ENCODE measurements around the gene CAMTA1. TPM values are rescaled to one million over a fixed set of nuclear protein-coding genes. Genes with fewer than 3 reads are reported as not detected.

CAMTA1 gene
- total RNA-seq, 1 experiment from 2014 or later: 82.2 TPM

- no peak for DNase-seq (ENCODE audit: low read depth, low spot score)
- TF ChIP-seq, protein P1, sequence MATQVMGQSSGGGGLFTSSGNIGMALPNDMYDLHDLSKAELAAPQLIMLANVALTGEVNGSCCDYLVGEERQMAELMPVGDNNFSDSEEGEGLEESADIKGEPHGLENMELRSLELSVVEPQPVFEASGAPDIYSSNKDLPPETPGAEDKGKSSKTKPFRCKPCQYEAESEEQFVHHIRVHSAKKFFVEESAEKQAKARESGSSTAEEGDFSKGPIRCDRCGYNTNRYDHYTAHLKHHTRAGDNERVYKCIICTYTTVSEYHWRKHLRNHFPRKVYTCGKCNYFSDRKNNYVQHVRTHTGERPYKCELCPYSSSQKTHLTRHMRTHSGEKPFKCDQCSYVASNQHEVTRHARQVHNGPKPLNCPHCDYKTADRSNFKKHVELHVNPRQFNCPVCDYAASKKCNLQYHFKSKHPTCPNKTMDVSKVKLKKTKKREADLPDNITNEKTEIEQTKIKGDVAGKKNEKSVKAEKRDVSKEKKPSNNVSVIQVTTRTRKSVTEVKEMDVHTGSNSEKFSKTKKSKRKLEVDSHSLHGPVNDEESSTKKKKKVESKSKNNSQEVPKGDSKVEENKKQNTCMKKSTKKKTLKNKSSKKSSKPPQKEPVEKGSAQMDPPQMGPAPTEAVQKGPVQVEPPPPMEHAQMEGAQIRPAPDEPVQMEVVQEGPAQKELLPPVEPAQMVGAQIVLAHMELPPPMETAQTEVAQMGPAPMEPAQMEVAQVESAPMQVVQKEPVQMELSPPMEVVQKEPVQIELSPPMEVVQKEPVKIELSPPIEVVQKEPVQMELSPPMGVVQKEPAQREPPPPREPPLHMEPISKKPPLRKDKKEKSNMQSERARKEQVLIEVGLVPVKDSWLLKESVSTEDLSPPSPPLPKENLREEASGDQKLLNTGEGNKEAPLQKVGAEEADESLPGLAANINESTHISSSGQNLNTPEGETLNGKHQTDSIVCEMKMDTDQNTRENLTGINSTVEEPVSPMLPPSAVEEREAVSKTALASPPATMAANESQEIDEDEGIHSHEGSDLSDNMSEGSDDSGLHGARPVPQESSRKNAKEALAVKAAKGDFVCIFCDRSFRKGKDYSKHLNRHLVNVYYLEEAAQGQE (IDR thresholded peaks at IDR 0.05; ENCODE audit: insufficient read depth in 1 of 2, low read depth in 2 of 2, low read length in 1 of 2): no peak
- no peak for TF ChIP-seq SIN3A (IDR thresholded peaks at IDR 0.05; ENCODE audit: borderline replicate concordance, insufficient read depth, low read depth, low read length)
- no peak for TF ChIP-seq POLR2AphosphoS5 (IDR thresholded peaks at IDR 0.05; ENCODE audit: low read depth, low read length)
- TF ChIP-seq CTCF (IDR thresholded peaks at IDR 0.05): no peak
- no peak for TF ChIP-seq TCF7L2 (IDR thresholded peaks at IDR 0.05; ENCODE audit: low read depth, low read length)
- Histone ChIP-seq H3K27me3 (ENCODE audit: control insufficient read depth, insufficient read depth, low read length) (no peaks in the 10 kb centered on the region), H3K4me3 (ENCODE audit: low read depth in 2 of 2, low read length in 2 of 2) (no peak overlapping the region), H3K4me1 (ENCODE audit: control insufficient read depth, insufficient read depth, low read length) (peaks cover 15% of the 10 kb centered on the region), H3K9me3 (ENCODE audit: control insufficient read depth, insufficient read depth, low read depth, low read length) (no peaks in the 10 kb centered on the region), H3K27ac (ENCODE audit: low read length) (no peak overlapping the region), H3K36me3 (ENCODE audit: control insufficient read depth, insufficient read depth, low read length) (no peaks in the 10 kb centered on the region)
- intact Hi-C loops (cut with micrococcal nuclease; ENCODE audit: unreplicated experiment): no loop called here
- ATAC-seq: no peak
- in situ Hi-C loops (cut with HindIII; ENCODE audit: low pct_unique_long_range_greater_than_20kb, low sequenced_read_pairs): no loop called here
- ChIA-PET CTCF (interaction anchor here (0.6 kb wide), 1 partner anchor 142 kb away, joined by 3 read pairs; no protein-coding TSS in a partner anchor), POLR2A (no interaction called here)
- no TSS peak for BruUV-seq (replicated peaks)
Observed at GRCh38 chr1:6782151-6782550, 3.1 kb upstream of the CAMTA1 start.

- CTCF ChIA-PET: no interaction called here
- DNase-seq (ENCODE audit: low read depth, low spot score): no peak
- in situ Hi-C loops (cut with HindIII; ENCODE audit: low pct_unique_long_range_greater_than_20kb, low sequenced_read_pairs): no loop called here
- Histone ChIP-seq H3K9me3 (ENCODE audit: control insufficient read depth, insufficient read depth, low read depth, low read length) (no peaks in the 10 kb centered on the region), H3K27me3 (ENCODE audit: control insufficient read depth, insufficient read depth, low read length) (no peaks in the 10 kb centered on the region), H3K4me1 (ENCODE audit: control insufficient read depth, insufficient read depth, low read length) (peaks cover 15% of the 10 kb centered on the region), H3K36me3 (ENCODE audit: control insufficient read depth, insufficient read depth, low read length) (no peaks in the 10 kb centered on the region), H3K4me3 (ENCODE audit: low read depth in 2 of 2, low read length in 2 of 2) (peak overlapping the region; percentile 74 to 85; a peak in 3 of 4 replicates), H3K27ac (ENCODE audit: low read length) (peak overlapping the region; percentile 74)
- no TSS peak for BruUV-seq (replicated peaks)
- no peak for ATAC-seq
- TF ChIP-seq, protein P1 (IDR thresholded peaks at IDR 0.05; ENCODE audit: insufficient read depth in 1 of 2, low read depth in 2 of 2, low read length in 1 of 2): no peak
- TF ChIP-seq SIN3A (IDR thresholded peaks at IDR 0.05; ENCODE audit: borderline replicate concordance, insufficient read depth, low read depth, low read length): no peak
- intact Hi-C loops (cut with micrococcal nuclease; ENCODE audit: unreplicated experiment): no loop called here
- POLR2A ChIA-PET: interaction anchor here (0.7 kb wide), 1 partner anchor 203 kb away, joined by 6 read pairs; the partner anchor contains the start of gene ZBTB48
Observed at GRCh38 chr1:6783221-6783620, 2.0 kb upstream of the CAMTA1 start.
